GM19035 (cell line): ENCODE results near the gene ALPK3.

Source experiments
- ATAC-seq: cut with Tn5 transposase; IDR thresholded peaks from one replicate; pipeline ENCODE4 v1.9.1; 2021; ENCODE audit not compliant: unreplicated experiment

Gene ALPK3

DNA sequence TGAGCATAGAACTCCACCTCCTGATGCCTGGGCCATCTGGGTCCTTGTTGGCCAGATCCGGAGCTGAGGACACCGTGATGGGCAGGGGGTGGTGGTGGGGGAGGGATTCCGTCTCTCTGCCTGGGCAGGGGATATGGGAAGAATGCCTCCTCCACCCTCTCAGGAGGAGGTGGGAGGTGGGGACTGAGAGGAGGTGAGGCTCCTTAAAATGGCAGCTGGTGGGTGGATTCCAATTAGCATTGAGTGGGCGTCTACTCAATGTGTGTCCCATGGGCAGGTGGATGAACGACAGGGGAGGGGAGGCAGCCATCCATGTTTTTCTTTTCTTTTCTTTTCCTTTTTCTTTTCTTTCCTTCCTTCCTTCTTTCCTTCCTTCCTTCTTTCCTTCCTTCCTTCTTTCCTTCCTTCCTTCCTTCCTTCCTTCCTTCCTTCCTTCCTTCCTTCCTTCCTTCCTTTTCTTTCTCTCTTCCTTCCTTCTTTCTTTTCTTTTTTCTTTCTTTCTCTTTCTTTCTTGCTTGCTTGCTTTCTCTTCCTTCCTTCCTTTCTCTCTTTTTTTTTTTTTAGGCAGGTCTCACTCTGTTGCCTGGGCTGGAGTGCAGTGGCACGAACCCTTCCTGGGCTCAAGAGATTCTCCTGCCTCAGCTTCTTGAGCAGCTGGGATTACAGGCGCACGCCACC is 72.3 kb downstream of the ALPK3 start:
- ATAC-seq = no peak

GRCh38 chr15:84889991-84890669 is 73.0 kb downstream of the ALPK3 start:
- ATAC-seq = no peak

GRCh38 chr15:84890670-84891162 is 73.6 kb downstream of the ALPK3 start:
- no peak for ATAC-seq

DNA sequence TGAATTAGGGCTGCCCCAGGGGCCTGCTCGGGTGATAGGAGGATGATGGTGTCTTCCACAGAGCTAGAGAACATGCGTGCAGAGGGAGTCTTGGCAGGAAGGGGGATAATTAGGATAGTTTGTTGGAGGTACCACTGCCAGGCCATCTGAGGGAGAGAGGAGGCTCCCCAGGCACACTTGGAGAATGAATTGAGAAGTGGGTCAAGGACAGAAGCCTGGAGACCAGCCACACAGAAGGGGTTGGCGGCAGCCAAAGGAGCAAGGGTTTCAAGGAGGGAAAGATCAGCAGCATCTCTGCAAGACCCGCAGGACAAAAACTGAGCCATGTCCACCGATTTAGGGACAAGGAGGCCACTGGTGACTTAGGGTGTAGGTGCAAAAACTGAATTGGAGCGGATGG is 74.2 kb downstream of the ALPK3 start:
- no peak for ATAC-seq

- no peak for ATAC-seq
Measured at GRCh38 chr15:84892786-84893307, 75.7 kb downstream of the ALPK3 start.

GRCh38 chr15:84893607-84894006 is 76.5 kb downstream of the ALPK3 start:
- no peak for ATAC-seq

DNA sequence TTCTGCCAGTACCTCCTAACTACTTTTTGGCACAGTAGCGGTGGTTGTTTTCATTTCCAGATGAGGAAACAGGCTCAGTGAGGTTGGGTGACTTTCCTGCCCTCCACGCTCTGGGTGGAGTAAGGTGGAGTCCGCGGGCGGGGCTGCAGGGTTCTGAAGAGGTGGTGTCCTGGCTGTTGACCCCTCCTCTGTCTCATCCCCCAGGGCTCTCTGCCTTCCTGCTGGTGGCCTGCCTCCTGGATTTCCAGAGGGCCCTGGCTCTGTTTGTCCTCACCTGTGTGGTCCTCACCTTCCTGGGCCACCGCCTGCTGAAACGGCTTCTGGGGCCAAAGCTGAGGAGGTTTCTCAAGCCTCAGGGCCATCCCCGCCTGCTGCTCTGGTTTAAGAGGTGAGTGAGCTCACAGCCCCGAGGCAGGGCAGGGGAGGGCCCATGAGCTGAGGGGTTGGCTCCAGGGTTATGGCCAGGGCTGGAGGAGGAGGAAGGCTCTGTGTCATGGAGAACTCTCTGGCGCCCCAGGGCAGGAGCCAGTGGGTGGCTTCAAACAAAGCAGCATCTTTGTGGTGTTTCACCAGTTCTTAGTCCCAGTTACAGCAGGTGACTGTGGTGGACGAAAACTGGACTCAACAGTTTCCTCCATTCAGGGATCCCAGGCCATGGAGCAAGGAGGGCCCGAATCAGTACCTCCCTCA is 77.7 kb downstream of the ALPK3 start:
- ATAC-seq = no peak

GRCh38 chr15:84898761-84899160 is 81.6 kb downstream of the ALPK3 start:
- ATAC-seq = no peak

DNA sequence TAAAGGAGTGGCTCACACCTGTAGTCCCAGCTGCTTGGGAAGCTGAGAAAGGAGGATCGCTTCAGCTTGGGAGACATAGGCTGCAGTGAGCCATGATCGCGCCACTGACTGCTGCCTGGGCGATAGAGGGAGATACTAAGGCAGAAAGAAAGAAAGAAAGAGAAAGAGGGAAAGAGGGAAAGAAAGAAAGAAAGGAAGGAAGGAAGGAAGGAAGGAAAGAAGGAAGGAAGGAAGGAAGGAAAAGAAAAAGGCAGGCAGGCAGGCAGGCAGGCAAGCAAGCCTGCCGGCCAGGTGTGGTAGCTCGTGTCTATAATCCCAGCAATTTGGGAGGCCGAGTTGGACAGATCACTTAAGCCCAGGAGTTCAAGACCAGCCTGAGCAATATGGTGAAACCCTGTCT is 82.6 kb downstream of the ALPK3 start:
- no peak for ATAC-seq

- no peak for ATAC-seq
Measured at GRCh38 chr15:84901540-84901939, 84.4 kb downstream of the ALPK3 start.

DNA sequence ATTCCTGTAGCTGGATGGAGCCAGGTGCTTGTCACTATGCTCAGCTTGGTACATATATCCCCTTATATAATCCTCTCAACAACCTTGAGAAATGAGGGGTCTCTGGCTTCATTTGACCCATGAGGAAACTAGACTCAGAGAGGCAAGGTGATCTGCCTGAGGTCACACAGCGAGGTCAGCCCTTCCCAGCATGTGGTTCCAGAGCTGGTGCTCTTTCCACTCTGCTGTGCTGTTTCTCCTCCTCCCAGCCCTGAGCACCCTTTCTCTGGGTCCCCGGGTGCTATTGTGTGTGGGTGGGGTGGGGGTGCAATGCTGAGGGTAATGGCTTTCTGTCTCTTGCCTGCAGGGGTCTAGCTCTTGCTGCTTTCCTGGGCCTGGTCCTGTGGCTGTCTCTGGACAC is 86.6 kb downstream of the ALPK3 start:
- ATAC-seq = no peak

DNA sequence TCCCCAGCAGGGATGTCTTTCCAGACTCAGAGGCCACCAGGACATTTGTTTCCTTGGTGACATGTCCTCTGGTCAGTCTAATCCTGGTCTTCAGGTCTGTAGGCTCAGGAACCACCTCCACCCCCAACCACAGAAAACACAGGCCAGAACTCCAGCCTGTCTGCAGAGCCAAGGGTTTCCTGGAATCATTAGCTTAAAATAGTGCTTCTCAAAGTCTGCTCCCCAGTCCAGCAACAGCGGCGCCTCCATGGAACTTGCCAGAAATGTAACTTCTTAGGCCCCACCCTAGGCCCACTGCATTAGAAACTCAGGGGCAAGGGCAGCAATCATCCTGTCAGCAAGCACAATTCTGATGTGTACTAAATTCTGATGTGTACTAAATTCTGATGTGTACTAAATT is 87.3 kb downstream of the ALPK3 start:
- ATAC-seq = no peak

DNA sequence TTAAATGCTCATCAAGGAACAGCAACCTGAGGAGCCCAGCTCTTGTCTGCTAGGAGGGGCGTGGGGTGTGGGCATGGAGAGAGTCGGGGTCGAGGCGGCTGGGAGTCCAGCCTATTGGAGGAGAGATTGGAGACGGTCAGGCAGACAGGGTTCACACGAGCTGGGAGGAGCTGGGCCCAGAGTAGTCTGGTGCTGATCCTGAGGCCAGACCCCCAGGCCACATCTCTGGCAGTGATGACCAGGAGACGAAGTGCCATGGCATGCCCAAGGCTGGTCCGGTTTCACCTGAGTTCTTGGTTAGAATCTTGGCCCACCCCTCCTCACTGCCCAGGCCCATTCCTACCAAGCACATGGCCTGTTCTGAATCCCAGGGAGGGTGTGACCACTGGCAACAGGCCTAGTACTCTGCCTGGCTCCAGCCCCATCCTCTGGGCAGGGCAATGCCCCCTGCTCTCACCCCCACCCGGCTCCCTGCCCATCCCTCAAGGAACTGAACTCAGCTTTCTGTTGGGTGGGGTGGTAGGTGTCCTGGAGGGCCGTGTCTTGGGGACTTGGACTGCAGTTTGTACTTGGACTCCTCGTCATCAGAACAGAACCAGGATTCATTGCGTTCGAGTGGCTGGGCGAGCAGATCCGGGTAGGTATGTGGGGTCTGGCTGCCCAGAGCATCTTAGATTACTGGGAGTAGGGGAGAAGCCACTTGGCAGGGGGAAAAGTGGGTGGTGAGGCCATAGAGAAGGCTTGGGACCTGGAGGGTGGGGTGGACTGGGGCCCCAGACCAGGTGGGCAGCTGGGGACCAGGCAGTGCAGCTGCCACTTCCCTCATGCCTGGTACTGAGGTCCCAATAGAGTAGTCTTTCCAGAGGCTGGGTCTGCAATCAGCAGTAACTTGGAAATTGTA is 88.1 kb downstream of the ALPK3 start:
- no peak for ATAC-seq

DNA sequence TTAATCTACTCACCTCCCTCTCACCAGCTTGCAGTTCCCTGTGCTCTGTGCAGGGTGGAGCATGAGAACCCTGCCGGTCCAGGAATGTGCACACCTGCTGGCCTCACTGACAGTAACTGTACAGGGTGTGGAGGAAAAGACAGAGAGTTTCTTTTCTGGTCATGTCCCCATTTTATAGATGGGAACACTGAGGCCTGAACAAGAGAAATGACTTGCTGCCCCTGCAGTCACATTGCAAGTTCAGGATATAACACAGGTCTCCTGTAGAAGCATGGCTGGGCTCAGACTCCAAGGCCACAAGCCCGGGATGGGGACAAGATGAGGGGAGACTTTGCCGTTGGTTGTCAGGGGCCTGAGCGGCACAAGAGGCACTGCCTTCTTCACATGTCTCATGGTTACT is 90.6 kb downstream of the ALPK3 start:
- no peak for ATAC-seq

GRCh38 chr15:84908564-84908963 is 91.4 kb downstream of the ALPK3 start:
- no peak for ATAC-seq

DNA sequence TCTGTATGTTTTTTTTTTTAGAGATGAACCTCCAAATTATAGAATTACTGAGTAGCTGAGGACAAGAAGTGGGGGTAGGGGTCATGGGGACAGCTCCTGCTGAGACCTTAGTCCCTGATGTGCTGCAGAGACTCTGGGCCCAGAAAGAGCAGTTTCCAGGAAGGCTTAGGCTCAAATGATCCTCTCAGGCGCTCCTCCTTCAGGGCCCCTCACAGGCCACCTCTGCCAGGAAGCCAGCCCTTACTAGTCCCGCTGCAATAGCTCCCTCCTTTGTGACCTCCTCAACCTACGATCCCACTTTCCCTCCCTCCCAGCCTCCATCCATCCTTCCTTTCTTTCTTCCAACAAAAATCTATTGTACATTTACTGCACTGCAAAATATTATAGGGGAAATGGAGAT is 91.9 kb downstream of the ALPK3 start:
- ATAC-seq = no peak

DNA sequence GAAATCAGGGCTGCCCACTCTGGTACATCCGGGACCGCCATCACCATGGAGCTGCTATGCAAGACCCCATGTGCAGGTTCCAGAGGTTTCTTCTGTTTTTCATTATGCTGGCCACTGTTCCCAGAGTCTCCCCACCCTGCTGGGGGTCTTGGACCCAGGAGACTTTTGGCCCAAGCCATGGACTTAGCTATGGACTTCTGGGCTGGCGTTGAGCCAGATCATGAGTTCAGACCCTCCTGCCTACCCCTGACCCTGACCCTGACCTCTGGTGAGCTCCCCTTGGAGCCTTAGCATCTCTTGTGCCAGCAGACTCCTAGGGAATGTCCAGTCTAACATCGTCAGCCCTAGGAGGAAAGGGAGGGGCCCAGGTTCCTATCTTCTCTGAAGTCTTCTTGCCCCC is 92.6 kb downstream of the ALPK3 start:
- ATAC-seq = no peak

GRCh38 chr15:84910928-84911623 is 93.9 kb downstream of the ALPK3 start:
- ATAC-seq = no peak

DNA sequence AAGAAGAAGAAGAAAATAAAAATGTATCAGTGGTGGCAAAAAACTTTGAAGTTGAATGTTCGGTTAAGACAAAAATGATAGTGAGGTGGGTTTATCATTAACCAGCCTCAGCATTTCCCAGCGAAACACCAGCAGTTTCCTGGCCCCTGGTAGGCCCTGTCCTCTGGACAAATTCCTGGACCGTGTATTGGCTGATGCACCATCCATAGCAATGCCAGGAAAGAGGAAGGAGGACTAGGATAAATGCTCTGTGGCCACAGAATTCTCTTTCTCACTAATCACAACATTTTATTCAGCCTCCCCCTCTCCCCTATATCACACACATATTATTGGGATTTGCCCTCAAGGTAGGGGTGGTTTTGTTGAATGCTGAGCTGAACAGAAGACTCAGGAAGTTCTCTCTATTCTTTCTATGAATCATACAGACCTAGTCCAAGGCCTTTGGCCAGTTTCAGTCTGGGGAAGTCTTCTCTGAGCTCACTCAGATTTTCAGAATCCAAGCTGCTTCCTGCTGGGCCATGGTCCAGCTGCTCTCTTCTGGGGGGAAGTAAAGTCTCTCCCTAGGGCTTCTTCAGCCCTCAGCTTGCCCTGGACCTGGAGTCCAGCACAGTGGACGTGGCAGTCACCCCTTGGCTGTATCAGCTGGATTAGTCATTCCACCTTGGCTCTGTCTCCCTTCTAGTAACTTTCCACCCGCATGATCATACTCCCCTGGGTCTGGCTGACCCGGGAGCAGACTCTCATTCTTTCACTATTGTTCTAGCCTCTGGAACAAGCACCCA is 94.9 kb downstream of the ALPK3 start:
- no peak for ATAC-seq

DNA sequence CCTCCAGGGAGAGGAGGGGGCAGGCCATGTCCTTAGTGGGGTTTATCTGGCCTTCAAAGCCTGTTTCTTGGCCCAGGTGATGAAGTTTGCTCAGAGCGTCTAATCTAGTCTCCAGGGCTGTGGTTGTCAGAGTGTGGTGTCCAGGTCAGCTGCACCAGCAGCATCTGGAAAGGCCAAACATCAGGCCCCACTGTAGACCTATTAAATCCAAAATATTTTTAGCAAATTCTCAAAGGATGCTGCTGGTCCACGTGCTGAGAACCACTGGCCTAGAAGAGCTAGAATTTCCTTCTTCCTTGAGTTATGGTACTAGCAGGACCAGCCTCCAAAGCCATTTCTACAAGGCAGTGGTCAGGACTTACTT is 96.2 kb downstream of the ALPK3 start:
- ATAC-seq = no peak
